CD14-positive monocyte (primary cell): ENCODE measurements around the gene OTUB1. TPM values are rescaled to one million over a fixed set of nuclear protein-coding genes. Genes with fewer than 3 reads are reported as not detected.
A peak's percentile ranks its signal among the peaks of the same experiment; 100 is the strongest.

ENCODE experiments used
- DNase-seq, 3 donors: peaks; one replicate each; pipeline ENCODE4 v3.0.0-alpha.2; 2011 to 2022
- H2AFZ ChIP-seq: 2 replicates; pipeline ENCODE4 v1.6.0; 2012; ENCODE audit warnings: mild to moderate bottlenecking, low read depth, low read length, inconsistent platforms; ENCODE audit not compliant: insufficient read depth, poor library complexity, severe bottlenecking
- H3K27ac ChIP-seq, 2 donors: 1 replicate in 1 of 2; 2 replicates in 1 of 2; pipeline ENCODE4 v1.5.1; 2012 to 2013; ENCODE audit warnings: low read length in 2 of 2, control low read depth in 1 of 2, inconsistent platforms in 1 of 2, low read depth in 1 of 2, mild to moderate bottlenecking in 1 of 2
- H3K27me3 ChIP-seq, 2 donors: one replicate each; pipeline versions ENCODE4 v1.6.0 to v1.6.1; 2011 to 2013; ENCODE audit warnings: low read length in 2 of 2; ENCODE audit not compliant: control insufficient read depth in 2 of 2, insufficient read depth in 2 of 2
- H3K36me3 ChIP-seq, 2 donors: replicated peaks in 1 of 2; 1 replicate in 1 of 2; 2 replicates in 1 of 2; pipeline versions ENCODE4 v1.5.1 to v1.6.1; 2012 to 2013; ENCODE audit warnings: low read length in 2 of 2, control low read depth in 1 of 2, inconsistent platforms in 1 of 2, mild to moderate bottlenecking in 1 of 2; ENCODE audit not compliant: insufficient read depth in 2 of 2, control insufficient read depth in 1 of 2
- H3K4me1 ChIP-seq, 2 donors: 1 replicate in 1 of 2; 2 replicates in 1 of 2; pipeline versions ENCODE4 v1.5.1 to v1.6.1; 2012 to 2013; ENCODE audit warnings: low read length in 2 of 2, control low read depth in 1 of 2, inconsistent platforms in 1 of 2, mild to moderate bottlenecking in 1 of 2, moderate library complexity in 1 of 2; ENCODE audit not compliant: insufficient read depth in 2 of 2, control insufficient read depth in 1 of 2
- H3K4me2 ChIP-seq: replicated peaks from 2 replicates; pipeline ENCODE3; 2012; ENCODE audit warnings: low read length, moderate library complexity, mild to moderate bottlenecking; ENCODE audit not compliant: poor library complexity, severe bottlenecking; ENCODE audit errors: extremely low read depth
- H3K4me3 ChIP-seq, 3 experiments: fragments of 200-600 bp in 1 of 3; sonication (generic) in 1 of 3; replicated peaks in 1 of 3; 1 replicate in 2 of 3; 2 replicates in 1 of 3; pipeline ENCODE4 v1.5.1; 2011 to 2013; ENCODE audit warnings: low read length in 3 of 3, mild to moderate bottlenecking in 3 of 3, control low read depth in 2 of 3, low read depth in 2 of 3, inconsistent platforms in 1 of 3, moderate library complexity in 1 of 3
- H3K79me2 ChIP-seq: 2 replicates; pipeline ENCODE4 v1.6.0; 2012; ENCODE audit warnings: mild to moderate bottlenecking, control low read depth, inconsistent platforms, low read length, moderate library complexity; ENCODE audit not compliant: insufficient read depth
- H3K9ac ChIP-seq: 2 replicates; pipeline ENCODE4 v1.6.0; 2017; ENCODE audit warnings: low read length, mild to moderate bottlenecking; ENCODE audit not compliant: insufficient read depth, poor library complexity, severe bottlenecking
- H3K9me3 ChIP-seq, 2 donors: replicated peaks in 1 of 2; 1 replicate in 1 of 2; 2 replicates in 1 of 2; pipeline versions ENCODE4 v1.5.1 to v1.6.1; 2012 to 2013; ENCODE audit warnings: low read length in 2 of 2, control low read depth in 1 of 2; ENCODE audit not compliant: control insufficient read depth in 1 of 2, insufficient read depth in 1 of 2
- H4K20me1 ChIP-seq: 2 replicates; pipeline ENCODE4 v1.6.0; 2012; ENCODE audit warnings: mild to moderate bottlenecking, low read length, control low read depth, moderate library complexity; ENCODE audit not compliant: insufficient read depth
- H3K27ac Mint-ChIP-seq, 7 donors: one replicate each; pipeline ENCODE4 v1.8.0; 2020; ENCODE audit warnings: mild to moderate bottlenecking in 7 of 7, mixed read lengths in 7 of 7, moderate library complexity in 6 of 7, inconsistent platforms in 2 of 7
- H3K27me3 Mint-ChIP-seq, 3 donors: one replicate each; pipeline ENCODE4 v1.8.0; 2021 to 2022; ENCODE audit warnings: low read depth in 3 of 3, mild to moderate bottlenecking in 3 of 3, mixed read lengths in 3 of 3, moderate library complexity in 3 of 3, inconsistent platforms in 1 of 3
- H3K36me3 Mint-ChIP-seq, 2 donors: one replicate each; pipeline ENCODE4 v1.8.0; 2020; ENCODE audit warnings: mixed read lengths in 2 of 2, inconsistent platforms in 1 of 2, mild to moderate bottlenecking in 1 of 2
- H3K4me1 Mint-ChIP-seq: one replicate; pipeline ENCODE4 v1.8.0; 2020; ENCODE audit warnings: mild to moderate bottlenecking, mixed read lengths
- H3K4me3 Mint-ChIP-seq, 2 donors: one replicate each; pipeline ENCODE4 v1.8.0; 2020; ENCODE audit warnings: mild to moderate bottlenecking in 2 of 2, mixed read lengths in 2 of 2, moderate library complexity in 1 of 2
- H3K9me3 Mint-ChIP-seq, 7 donors: one replicate each; pipeline ENCODE4 v1.8.0; 2020 to 2022; ENCODE audit warnings: mixed read lengths in 7 of 7, mild to moderate bottlenecking in 6 of 7, moderate library complexity in 6 of 7, inconsistent platforms in 2 of 7
- CTCF ChIP-seq: fragments of 200-600 bp; IDR thresholded peaks from one replicate; pipeline ENCODE4 v1.8.0; 2022; ENCODE audit warnings: antibody characterized with exemption, mild to moderate bottlenecking
- WGBS: methylation state at CpG from one replicate; pipeline ENCODE4 v1.1.5; 2013; ENCODE audit warnings: missing lambda C conversion rate; ENCODE audit not compliant: insufficient coverage; 5-methylcytosine and 5-hydroxymethylcytosine counted together
- intact Hi-C, 2 donors: fragments of 100-400 bp; cut with micrococcal nuclease; formaldehyde crosslinking; loops; one replicate each; pipeline versions ENCODE4 v1.15.0 to v1.15.1; 2023
- polyA plus RNA-seq, 3 donors: library from polyadenylated mRNA; depleted of rRNA in 1 of 3; unstranded in 2 of 3; stranded (reverse) in 1 of 3; fragments of 300-500 nt in 2 of 3; fragments of >200 nt in 1 of 3; fragmentation: Illumina TruSeq in 2 of 3; gene quantifications; 1 replicate in 2 of 3; 2 replicates in 1 of 3; pipeline ENCODE4 v1.2.3, GENCODE V29; 2012 to 2021

Gene OTUB1
- polyA plus RNA-seq, 3 donors: 131 to 170 (median 140) TPM

GRCh38 chr11:64000026-64000739, 13.9 kb downstream of the OTUB1 start:
- H3K4me1 Mint-ChIP-seq: peaks cover 38% of the 10 kb centered on the region
- H3K79me2 ChIP-seq: no peaks in the 10 kb centered on the region
- no peak overlapping the region for H3K27ac ChIP-seq
- peak overlapping the region; percentile 32 for H3K9ac ChIP-seq
- intact Hi-C loops: loop anchor here (2.0 kb wide), 1 partner anchor 149 kb away; no protein-coding TSS in a partner anchor
- H3K9me3 ChIP-seq: peaks cover 0 to 5% of the 10 kb centered on the region in 2 donors
- peak overlapping the region; percentile 35 for H2AFZ ChIP-seq
- peak overlapping the region in 1 of 2 donors; percentile 86 for H3K4me3 Mint-ChIP-seq
- peak overlapping the region in 1 of 3 experiments; percentile 68 for H3K4me3 ChIP-seq
- peaks cover 15 to 52% of the 10 kb centered on the region in 2 donors for H3K27me3 ChIP-seq
- H3K27ac Mint-ChIP-seq: no peak overlapping the region
- peaks cover 29 to 33% of the 10 kb centered on the region in 2 donors for H3K36me3 Mint-ChIP-seq
- WGBS: 1% methylated on average over 65 of the region's 67 CpGs
- DNase-seq: peak; percentile 65 to 85 (median 82)
- peak; percentile 91 for TF ChIP-seq CTCF
- peaks cover 0 to 10% (median 3%) of the 10 kb centered on the region in 7 donors for H3K9me3 Mint-ChIP-seq
- peaks cover 45 to 63% (median 50%) of the 10 kb centered on the region in 3 donors for H3K27me3 Mint-ChIP-seq
- peaks cover 50% of the 10 kb centered on the region for H4K20me1 ChIP-seq
- peaks cover 37 to 49% of the 10 kb centered on the region in 2 donors for H3K4me1 ChIP-seq
- H3K36me3 ChIP-seq: peaks cover 32 to 34% of the 10 kb centered on the region in 2 donors
- H3K4me2 ChIP-seq: peak overlapping the region; percentile 81

- DNase-seq: no peak
- Mint-ChIP-seq H3K9me3 (peaks cover 0 to 10% (median 3%) of the 10 kb centered on the region in 7 donors), H3K27me3 (peaks cover 51 to 71% (median 53%) of the 10 kb centered on the region in 3 donors), H3K36me3 (peaks cover 26 to 27% of the 10 kb centered on the region in 2 donors), H3K4me1 (peaks cover 38% of the 10 kb centered on the region), H3K27ac (peak overlapping the region in 1 of 7 donors; percentile 65), H3K4me3 (peak overlapping the region in 1 of 2 donors; percentile 61)
- H3K4me2 ChIP-seq: peak overlapping the region; percentile 81
- WGBS: 6% methylated on average over 54 of the region's 60 CpGs
- peaks cover 0 to 5% of the 10 kb centered on the region in 2 donors for H3K9me3 ChIP-seq
- H3K4me3 ChIP-seq: peak overlapping the region in 2 of 3 experiments; percentile 17 to 68
- H3K27me3 ChIP-seq: peaks cover 15 to 59% of the 10 kb centered on the region in 2 donors
- H3K9ac ChIP-seq: peak overlapping the region; percentile 8
- peaks cover 42% of the 10 kb centered on the region for H4K20me1 ChIP-seq
- H3K79me2 ChIP-seq: no peaks in the 10 kb centered on the region
- peaks cover 26% of the 10 kb centered on the region in 2 donors for H3K36me3 ChIP-seq
- intact Hi-C loops: loop anchor here (2.0 kb wide), 1 partner anchor 148 kb away; no protein-coding TSS in a partner anchor
- peaks cover 37 to 49% of the 10 kb centered on the region in 2 donors for H3K4me1 ChIP-seq
- H2AFZ ChIP-seq: peak overlapping the region; percentile 35
- H3K27ac ChIP-seq: no peak overlapping the region
- peak; percentile 56 for TF ChIP-seq CTCF
Measured at GRCh38 chr11:64000740-64001483, 14.7 kb downstream of the OTUB1 start.
